Left colon (tissue), 2 donors: ENCODE results near the gene LRRC26. TPM values are rescaled to one million over a fixed set of nuclear protein-coding genes. Genes with fewer than 3 reads are reported as not detected.
A peak's percentile ranks its signal among the peaks of the same experiment; 100 is the strongest.
"Not testable (repeated sequence)": the region's sequence is repeated elsewhere in the genome, so short reads cannot be mapped to it uniquely, and the experiment has no call there.

Source experiments
- ATAC-seq: fragments of 200-7000 bp; cut with Tn5 transposase; one replicate; pipeline ENCODE4 v1.9.1; 2020; ENCODE audit warnings: mild to moderate bottlenecking, moderate library complexity
- DNase-seq, 2 donors: peaks; one replicate each; pipeline ENCODE4 v3.0.0-alpha.2; 2020
- intact Hi-C, 2 donors: fragments of 100-400 bp; cut with DNase I in 1 of 2; cut with micrococcal nuclease in 1 of 2; formaldehyde crosslinking; loops; one replicate each; pipeline versions ENCODE4 v1.11.2 to v1.14.0; 2022; cut with DNase I, micrococcal nuclease
- microRNA-seq, 2 donors: library from miRNA; unstranded; fragments of <30 nt; microRNA quantifications; one replicate each; pipeline versions ENCODE4 v1.1.0 to v1.2.0, GENCODE V29; 2020
- total RNA-seq, 2 donors: library from RNA; stranded (reverse); fragmentation: NEBNext Ultra II Directional; extraction: Animal tissue kit (Norgen Biotek cat#: 25700); gene quantifications; one replicate each; pipeline ENCODE4 v1.2.1, GENCODE V29; 2021
- donor health status: DM: no; HTN: no; CAD: no.
- donor health status: DM: yes; HTN: yes; CAD: no.

LRRC26 gene
- total RNA-seq, 2 donors from 2014 or later = 70.0 to 95.7 TPM

GRCh38 chr9:137130176-137130755 is 39.6 kb downstream of the LRRC26 start:
- DNase-seq (no peak), ATAC-seq (no peak)
- intact Hi-C loops = no loop called here

- DNase-seq (peak; percentile 86 to 90), ATAC-seq (peak; percentile 99)
- intact Hi-C loops = no loop called here
These were observed 40.2 kb downstream of the LRRC26 start for GRCh38 chr9:137129456-137130175.

GRCh38 chr9:137128862-137129455 is 40.9 kb downstream of the LRRC26 start:
- ATAC-seq = peak; percentile 1
- intact Hi-C loops = no loop called here
- peak in 1 of 2 donors; percentile 26 for DNase-seq

DNA sequence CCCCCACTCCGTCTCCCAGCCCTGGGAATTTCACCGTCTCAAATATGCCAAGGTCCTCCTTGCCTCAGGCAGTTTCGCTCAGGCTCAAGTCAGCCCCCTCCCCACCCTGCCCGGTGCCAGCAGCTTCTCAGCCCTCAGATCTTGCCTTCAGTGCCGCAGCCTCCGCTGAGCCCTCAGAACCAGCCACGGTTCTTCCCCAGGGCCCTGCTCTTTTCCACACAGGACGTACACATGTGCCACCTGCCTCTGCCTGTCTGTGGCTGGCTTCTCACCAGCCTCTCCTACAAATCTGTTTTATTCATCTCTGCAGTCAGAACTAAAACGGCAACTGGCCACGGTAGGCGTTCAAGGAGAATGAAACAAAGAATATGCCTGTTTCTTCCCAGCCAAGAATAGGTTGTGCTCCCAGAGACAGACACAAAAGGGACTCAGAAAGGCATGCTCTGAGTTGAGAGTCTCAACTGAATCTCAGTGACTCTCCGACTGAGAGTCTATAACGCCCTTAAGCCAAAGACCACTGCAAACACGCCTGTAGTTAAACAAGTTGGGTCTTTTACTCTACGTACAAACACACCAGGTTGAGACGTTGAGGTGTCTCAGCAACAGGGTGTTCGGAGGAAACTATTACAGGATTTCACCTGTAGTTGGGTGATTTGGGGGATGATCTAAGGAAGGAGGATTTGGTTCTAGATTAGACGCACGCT is 41.5 kb downstream of the LRRC26 start:
- no peak for ATAC-seq
- intact Hi-C loops = no loop called here
- DNase-seq = no peak

GRCh38 chr9:137127301-137128157 is 42.3 kb downstream of the LRRC26 start:
- intact Hi-C loops = no loop called here
- ATAC-seq = no peak

DNA sequence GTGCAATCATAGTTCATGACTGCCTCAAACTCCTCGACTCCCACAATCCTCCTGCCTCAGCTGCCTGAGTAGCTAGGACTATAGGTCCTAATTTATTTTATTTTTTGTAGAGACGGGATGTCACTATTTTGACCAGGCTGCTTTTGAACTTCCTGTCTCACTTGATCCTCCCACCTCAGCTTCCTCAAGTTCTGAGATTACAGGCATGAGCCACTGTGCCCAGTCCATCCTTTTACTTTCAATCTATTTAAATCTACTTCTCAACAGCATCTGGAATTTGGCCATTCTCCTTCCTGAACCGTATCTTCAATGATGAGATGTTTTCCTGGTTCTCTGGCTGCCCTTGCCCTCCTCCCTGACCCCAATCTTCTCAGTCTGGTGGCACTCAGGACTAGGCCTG is 43.1 kb downstream of the LRRC26 start:
- intact Hi-C loops = no loop called here
- DNase-seq (no peak), ATAC-seq (no peak)

More at GRCh38 chr9:137127301-137128157, 42.3 kb downstream of the LRRC26 start:
- DNase-seq = peak in 1 of 2 donors; percentile 35

DNA sequence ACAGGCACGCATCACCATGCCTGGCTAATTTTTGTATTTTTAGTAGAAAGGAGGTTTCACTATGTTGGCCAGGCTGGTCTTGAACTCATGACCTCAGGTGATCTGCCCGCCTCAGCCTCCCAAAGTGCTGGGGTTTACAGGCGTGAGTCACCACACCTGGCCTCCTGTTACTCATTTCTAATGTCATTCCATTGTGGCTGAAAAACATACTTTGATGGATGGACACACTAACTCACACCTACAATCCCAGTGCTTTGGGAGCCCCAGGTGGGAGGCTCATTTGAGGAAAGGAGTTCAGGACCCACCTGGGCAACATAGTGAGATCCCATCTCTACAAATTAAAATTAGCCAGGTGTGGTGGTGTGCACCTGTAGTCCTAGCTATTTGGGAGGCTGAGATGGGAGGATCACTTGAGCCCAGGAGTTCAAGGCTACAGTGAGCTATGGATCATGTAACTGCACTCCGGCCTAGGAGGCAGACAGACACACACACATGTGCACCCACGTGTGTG is 45.8 kb downstream of the LRRC26 start:
- ATAC-seq, DNase-seq: not testable (repeated sequence)
- intact Hi-C loops = loop anchor here in 1 of 2 donors (5.0 kb wide), 1 partner anchor 103 kb away; the partner anchor contains the start of genes CYSRT1 and RNF224

DNA sequence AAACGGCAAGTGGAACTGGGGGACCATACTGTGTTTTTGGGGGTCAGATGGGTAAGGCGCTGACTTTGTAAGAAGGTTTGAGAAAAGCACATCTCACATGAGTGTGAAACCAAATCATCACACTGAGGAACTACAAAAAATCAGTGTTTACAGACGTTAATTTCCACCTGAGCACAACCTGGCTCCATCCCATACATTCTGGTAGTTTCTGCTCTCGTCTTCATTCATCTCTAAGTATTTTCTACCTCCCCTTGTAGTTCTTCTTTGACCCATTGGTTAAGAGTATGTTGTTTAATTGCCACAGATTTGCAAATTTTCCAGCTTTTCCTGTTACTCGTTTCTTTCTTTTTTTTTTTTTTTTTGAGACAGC is 46.4 kb downstream of the LRRC26 start:
- no peak for DNase-seq
- intact Hi-C loops = loop anchor here in 1 of 2 donors (5.0 kb wide), 1 partner anchor 104 kb away; the partner anchor contains the start of genes CYSRT1 and RNF224
- ATAC-seq = no peak

DNA sequence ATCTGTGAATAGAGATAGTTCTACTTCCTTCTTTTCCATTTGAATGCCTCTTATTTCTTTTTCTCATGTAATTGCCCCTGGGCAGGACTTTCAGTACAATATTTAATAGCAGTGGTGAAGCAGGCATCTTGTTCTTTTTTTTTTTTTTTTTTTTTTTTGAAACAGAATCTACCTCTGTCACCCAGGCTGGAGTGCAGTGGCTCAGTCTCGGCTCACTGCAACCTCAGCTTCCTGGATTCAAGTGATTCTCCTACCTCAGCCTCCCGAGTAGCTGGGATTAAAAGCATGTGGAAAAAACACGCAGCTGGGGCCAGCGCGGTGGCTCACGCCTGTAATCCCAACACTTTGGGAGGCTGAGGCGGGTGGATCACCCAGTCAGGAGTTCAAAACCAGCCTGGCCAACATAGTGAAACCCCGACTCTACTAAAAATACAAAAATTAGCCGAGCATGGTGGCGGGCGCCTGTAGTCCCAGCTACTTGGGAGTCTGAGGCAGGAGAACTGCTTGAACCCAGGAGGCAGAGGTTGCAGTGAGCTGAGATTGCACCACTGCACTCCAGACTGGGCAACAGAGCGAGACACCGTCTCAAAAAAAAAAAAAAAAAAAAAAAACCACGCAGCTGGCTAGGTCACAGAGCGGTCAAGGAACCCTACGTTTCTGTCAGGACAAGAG is 46.9 kb downstream of the LRRC26 start:
- intact Hi-C loops = loop anchor here in 1 of 2 donors (5.0 kb wide), 1 partner anchor 104 kb away; the partner anchor contains the start of genes CYSRT1 and RNF224
- not testable (repeated sequence) for ATAC-seq, DNase-seq

DNA sequence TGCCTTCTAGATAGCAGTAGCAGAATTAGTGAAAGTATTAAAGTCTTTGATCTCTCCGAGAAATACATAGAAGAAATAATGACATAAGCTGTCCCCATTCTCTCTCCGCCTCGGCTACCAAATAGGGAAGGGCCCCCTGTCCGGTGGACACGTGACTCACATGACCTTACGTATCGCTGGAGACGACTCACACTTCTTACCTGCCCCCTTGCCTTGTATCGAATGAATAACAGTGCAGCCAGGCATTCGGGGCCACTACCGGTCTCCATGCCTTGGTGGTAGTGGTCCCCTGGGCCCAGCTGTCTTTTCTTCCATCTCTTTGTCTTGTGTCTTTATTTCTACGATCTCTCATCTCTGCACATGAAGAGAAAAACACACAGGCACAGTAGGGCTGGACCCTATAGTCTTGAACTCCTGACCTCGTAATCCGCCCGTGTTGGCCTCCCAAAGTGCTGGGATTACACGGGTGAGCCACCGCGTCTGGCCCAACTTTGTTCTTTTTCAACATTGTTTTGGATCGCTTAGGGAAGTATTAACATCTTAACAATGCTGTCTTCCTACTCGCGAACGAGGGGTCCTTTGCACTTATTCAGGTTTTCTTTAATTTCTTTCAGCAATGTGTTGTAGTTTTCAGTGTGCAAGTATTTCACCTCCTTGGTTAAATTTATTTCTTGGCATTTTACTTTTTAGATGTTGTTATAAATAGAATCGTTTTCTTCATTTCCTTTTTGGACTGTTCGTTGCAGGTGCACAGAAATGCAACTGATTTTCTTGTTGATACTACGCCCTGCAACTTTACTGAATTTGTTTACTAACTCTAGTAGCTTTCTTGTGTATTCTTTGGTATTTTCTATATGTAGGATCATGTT is 47.7 kb downstream of the LRRC26 start:
- not testable (repeated sequence) for ATAC-seq, DNase-seq
- intact Hi-C loops = loop anchor here in 1 of 2 donors (5.0 kb wide), 1 partner anchor 105 kb away; the partner anchor contains the start of genes CYSRT1 and RNF224

Small RNA genes within 50 kb of the gene (microRNA-seq; reads per million reads assigned to microRNA genes)
- 0 reads per million in 2 donors for gene MIR3621

Other genes starting within 250 kb of the LRRC26 start
- gene FBXW5, start 225.3 kb downstream of the LRRC26 start, total RNA-seq = 100 to 1,000 TPM; 167 to 195 TPM
- gene C8G, start 224.8 kb downstream of the LRRC26 start, total RNA-seq = 1 to 10 TPM; 3.9 to 8.3 TPM
- 10 to 100 TPM in 1 of 2 donors, 1 to 10 TPM in 1; 8.5 to 10.2 TPM for gene LCN12, start 217.8 kb downstream of the LRRC26 start, total RNA-seq
- gene PTGDS, start 192.5 kb downstream of the LRRC26 start, total RNA-seq = 10 to 100 TPM in 1 of 2 donors, 1 to 10 TPM in 1; 8.7 to 36.9 TPM
- under 1 TPM in 1 of 2 donors, not detected in 1; 0.06 TPM for gene LCNL1, start 187.1 kb downstream of the LRRC26 start, total RNA-seq
- gene PAXX, start 177.6 kb downstream of the LRRC26 start, total RNA-seq = 10 to 100 TPM; 33.3 to 41.2 TPM
- gene CLIC3, start 173.5 kb downstream of the LRRC26 start, total RNA-seq = 1 to 10 TPM; 3.2 to 3.8 TPM
- gene ABCA2, start 141.8 kb downstream of the LRRC26 start, total RNA-seq = 10 to 100 TPM; 55.5 to 56.0 TPM
- not detected for gene FUT7, start 138.0 kb downstream of the LRRC26 start, total RNA-seq
- 100 to 1,000 TPM; 170 to 204 TPM for gene NPDC1, start 123.9 kb downstream of the LRRC26 start, total RNA-seq
- gene ENTPD2, start 116.0 kb downstream of the LRRC26 start, total RNA-seq = 10 to 100 TPM; 25.0 to 26.3 TPM
- gene SAPCD2, start 99.5 kb downstream of the LRRC26 start, total RNA-seq = 10 to 100 TPM; 10.3 to 16.8 TPM
- 10 to 100 TPM; 13.0 to 18.2 TPM for gene UAP1L1, start 92.5 kb downstream of the LRRC26 start, total RNA-seq
- 10 to 100 TPM; 50.0 to 53.5 TPM for gene MAN1B1, start 83.1 kb downstream of the LRRC26 start, total RNA-seq
- gene DPP7, start 55.3 kb downstream of the LRRC26 start, total RNA-seq = 10 to 100 TPM; 53.1 to 66.0 TPM
- gene GRIN1, start 30.9 kb downstream of the LRRC26 start, total RNA-seq = under 1 TPM; 0.46 to 0.47 TPM
- under 1 TPM; 0.67 to 0.70 TPM for gene TMEM210, start 2.0 kb upstream of the LRRC26 start, total RNA-seq
- 10 to 100 TPM; 50.6 to 64.1 TPM for gene ANAPC2, start 18.5 kb upstream of the LRRC26 start, total RNA-seq
- gene SSNA1, start 18.6 kb upstream of the LRRC26 start, total RNA-seq = 10 to 100 TPM; 56.7 to 68.8 TPM
- 100 to 1,000 TPM; 134 to 154 TPM for gene TPRN, start 30.7 kb upstream of the LRRC26 start, total RNA-seq
- 10 to 100 TPM; 36.2 to 40.0 TPM for gene TMEM203, start 35.6 kb upstream of the LRRC26 start, total RNA-seq
- 10 to 100 TPM; 12.1 to 18.8 TPM for gene NDOR1, start 35.6 kb upstream of the LRRC26 start, total RNA-seq
- 1 to 10 TPM; 5.1 to 9.7 TPM for gene RNF208, start 52.2 kb upstream of the LRRC26 start, total RNA-seq
- gene CYSRT1, start 55.1 kb upstream of the LRRC26 start, total RNA-seq = under 1 TPM; 0.43 to 0.47 TPM
- not detected for gene RNF224, start 57.5 kb upstream of the LRRC26 start, total RNA-seq
- not detected for gene SLC34A3, start 60.9 kb upstream of the LRRC26 start, total RNA-seq
- gene TUBB4B, start 71.2 kb upstream of the LRRC26 start, total RNA-seq = 100 to 1,000 TPM; 353 to 486 TPM
- not detected for gene STPG3, start 81.2 kb upstream of the LRRC26 start, total RNA-seq
- 10 to 100 TPM; 61.6 to 70.3 TPM for gene NELFB, start 85.3 kb upstream of the LRRC26 start, total RNA-seq
- 10 to 100 TPM; 59.3 to 60.8 TPM for gene TOR4A, start 107.7 kb upstream of the LRRC26 start, total RNA-seq
- 100 to 1,000 TPM; 163 to 181 TPM for gene NRARP, start 132.2 kb upstream of the LRRC26 start, total RNA-seq